OCI-LY3 (cell line): ENCODE data around the gene FAAH2.
"Not testable (repeated sequence)": the region's sequence is repeated elsewhere in the genome, so short reads cannot be mapped to it uniquely, and the experiment has no call there.

ENCODE experiments used
- H2AFZ ChIP-seq: fragments of 200-600, 300-600 bp; shearing (Covaris generic); 2 replicates; pipeline ENCODE4 v1.6.0; 2014; ENCODE audit warnings: antibody characterized with exemption, low read depth, low read length
- H3K27ac ChIP-seq: fragments of 200-600, 300-600 bp; sonication (generic); 2 replicates; pipeline ENCODE4 v1.5.1; 2014; ENCODE audit warnings: mild to moderate bottlenecking, low read length, moderate library complexity, mixed read lengths
- H3K27me3 ChIP-seq: fragments of 200-600, 300-600 bp; sonication (generic); 2 replicates; pipeline ENCODE4 v1.6.1; 2014; ENCODE audit warnings: low read depth, low read length, mixed read lengths
- H3K36me3 ChIP-seq: fragments of 200-600, 300-600 bp; sonication (generic); replicated peaks from 2 replicates; pipeline ENCODE3; 2014; ENCODE audit warnings: low read depth, low read length, mixed read lengths
- H3K4me1 ChIP-seq: fragments of 300-600, 200-600 bp; sonication (generic); 2 replicates; pipeline ENCODE4 v1.6.1; 2014; ENCODE audit warnings: low read length, mixed read lengths
- H3K4me2 ChIP-seq: fragments of 200-600, 300-600 bp; sonication (generic); 2 replicates; pipeline ENCODE4 v1.6.1; 2014; ENCODE audit warnings: low read length, mixed read lengths
- H3K4me3 ChIP-seq: fragments of 300-600, 200-600 bp; sonication (generic); 2 replicates; pipeline ENCODE4 v1.5.1; 2014; ENCODE audit warnings: antibody characterized with exemption, mild to moderate bottlenecking, low read length, moderate library complexity
- H3K79me2 ChIP-seq: fragments of 300-600, 200-600 bp; shearing (Covaris generic); 2 replicates; pipeline ENCODE4 v1.6.1; 2014; ENCODE audit warnings: mild to moderate bottlenecking, low read length, mixed read lengths
- H3K9ac ChIP-seq: fragments of 300-600, 200-600 bp; shearing (Covaris generic); 2 replicates; pipeline ENCODE4 v1.6.0; 2014; ENCODE audit warnings: mild to moderate bottlenecking, low read length, moderate library complexity
- H3K9me3 ChIP-seq: fragments of 200-600, 300-600 bp; shearing (Covaris generic); 2 replicates; pipeline ENCODE4 v1.6.1; 2014; ENCODE audit warnings: low read length, mixed read lengths; ENCODE audit not compliant: insufficient read depth
- H4K20me1 ChIP-seq: fragments of 200-600, 300-600 bp; sonication (generic); 2 replicates; pipeline ENCODE4 v1.6.1; 2016; ENCODE audit warnings: low read length, mixed read lengths; ENCODE audit not compliant: insufficient read depth
- EZH2phosphoT487 ChIP-seq: fragments of 200-600 bp; shearing (Covaris generic); IDR thresholded peaks from 2 replicates; pipeline ENCODE4 v1.6.1; 2018; ENCODE audit warnings: antibody characterized with exemption, mixed run types, low read depth
- TF ChIP-seq, protein P1 (sequence below): fragments of 200-600, 300-600 bp; sonication (generic); IDR thresholded peaks from 2 replicates; pipeline ENCODE4 v1.5.1; 2014; ENCODE audit warnings: antibody characterized with exemption, low read length, low read depth

FAAH2 gene

DNA sequence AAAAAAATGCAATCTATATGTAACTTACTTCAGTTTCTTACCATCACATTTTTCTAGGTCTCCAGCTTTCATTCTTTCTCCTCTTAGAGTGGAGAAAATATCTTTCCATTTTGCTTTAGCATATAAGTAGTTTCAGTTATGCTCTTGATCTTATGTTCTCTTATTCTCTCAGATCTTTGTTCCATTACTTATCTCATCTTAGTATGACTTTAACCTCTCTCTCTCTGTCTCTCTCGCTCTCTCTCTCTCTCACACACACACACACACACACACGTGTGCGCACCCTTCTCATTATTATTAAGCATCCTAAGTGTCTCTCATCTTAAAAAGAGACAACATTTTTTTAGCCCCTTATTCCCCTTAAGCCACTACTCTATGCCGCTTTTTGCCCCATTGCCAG lies 92.8 kb downstream of the FAAH2 start:
- Histone ChIP-seq H3K9ac (no peak overlapping the region), H4K20me1 (no peaks in the 10 kb centered on the region), H3K4me2 (peak overlapping the region; percentile 29; the same call in 1 of the 2 replicates), H3K79me2 (no peaks in the 10 kb centered on the region), H3K36me3 (no peaks in the 10 kb centered on the region), H3K4me1 (peaks cover 20% of the 10 kb centered on the region), H3K27ac (no peak overlapping the region), H3K27me3 (no peaks in the 10 kb centered on the region), H3K9me3 (no peaks in the 10 kb centered on the region), H2AFZ (no peak overlapping the region), H3K4me3 (no peak overlapping the region)
- TF ChIP-seq, protein P1, sequence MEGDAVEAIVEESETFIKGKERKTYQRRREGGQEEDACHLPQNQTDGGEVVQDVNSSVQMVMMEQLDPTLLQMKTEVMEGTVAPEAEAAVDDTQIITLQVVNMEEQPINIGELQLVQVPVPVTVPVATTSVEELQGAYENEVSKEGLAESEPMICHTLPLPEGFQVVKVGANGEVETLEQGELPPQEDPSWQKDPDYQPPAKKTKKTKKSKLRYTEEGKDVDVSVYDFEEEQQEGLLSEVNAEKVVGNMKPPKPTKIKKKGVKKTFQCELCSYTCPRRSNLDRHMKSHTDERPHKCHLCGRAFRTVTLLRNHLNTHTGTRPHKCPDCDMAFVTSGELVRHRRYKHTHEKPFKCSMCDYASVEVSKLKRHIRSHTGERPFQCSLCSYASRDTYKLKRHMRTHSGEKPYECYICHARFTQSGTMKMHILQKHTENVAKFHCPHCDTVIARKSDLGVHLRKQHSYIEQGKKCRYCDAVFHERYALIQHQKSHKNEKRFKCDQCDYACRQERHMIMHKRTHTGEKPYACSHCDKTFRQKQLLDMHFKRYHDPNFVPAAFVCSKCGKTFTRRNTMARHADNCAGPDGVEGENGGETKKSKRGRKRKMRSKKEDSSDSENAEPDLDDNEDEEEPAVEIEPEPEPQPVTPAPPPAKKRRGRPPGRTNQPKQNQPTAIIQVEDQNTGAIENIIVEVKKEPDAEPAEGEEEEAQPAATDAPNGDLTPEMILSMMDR: no peak
- no peak for TF ChIP-seq EZH2phosphoT487

DNA sequence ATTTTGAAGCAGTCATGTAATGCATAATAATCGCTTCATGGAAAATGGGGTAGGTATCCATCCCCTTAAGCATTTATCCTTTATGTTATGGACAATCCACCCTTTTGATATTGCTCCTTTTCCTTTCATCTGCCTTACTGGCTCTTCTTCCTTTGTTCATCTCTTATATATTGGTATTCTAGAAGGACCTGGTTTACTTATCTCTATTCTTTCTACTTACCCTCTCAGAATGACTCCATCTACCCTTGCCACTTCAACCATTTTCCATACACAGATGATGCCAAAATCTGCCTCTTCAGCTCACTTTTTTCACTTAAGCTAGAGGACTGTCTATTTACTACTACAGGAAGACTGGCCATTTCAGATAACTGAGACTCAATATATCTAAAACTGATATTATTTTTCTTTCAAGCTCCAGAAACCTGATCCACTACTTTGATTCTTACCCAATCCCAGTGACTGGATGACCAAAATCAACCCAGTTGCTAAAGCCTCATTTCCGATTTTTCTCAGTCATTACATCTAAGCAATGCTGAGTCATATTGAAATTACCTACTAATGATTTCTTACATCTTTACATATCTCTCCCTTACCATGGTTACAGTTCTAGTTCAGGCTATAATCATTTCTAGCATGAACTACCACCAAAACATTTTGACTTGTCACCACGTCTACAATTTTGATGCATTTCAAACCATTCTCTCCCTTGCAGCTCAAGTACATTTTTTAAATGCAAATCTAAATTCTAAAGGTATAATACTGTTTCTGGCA lies 93.7 kb downstream of the FAAH2 start:
- Histone ChIP-seq H3K36me3 (no peaks in the 10 kb centered on the region), H3K4me2 (peak overlapping the region; percentile 43), H2AFZ (no peak overlapping the region), H3K9me3 (no peaks in the 10 kb centered on the region), H3K4me3 (no peak overlapping the region), H3K27me3 (no peaks in the 10 kb centered on the region), H3K4me1 (peaks cover 20% of the 10 kb centered on the region), H4K20me1 (no peaks in the 10 kb centered on the region), H3K9ac (no peak overlapping the region), H3K79me2 (no peaks in the 10 kb centered on the region), H3K27ac (peak overlapping the region; percentile 35)
- TF ChIP-seq, protein P1: no peak

DNA sequence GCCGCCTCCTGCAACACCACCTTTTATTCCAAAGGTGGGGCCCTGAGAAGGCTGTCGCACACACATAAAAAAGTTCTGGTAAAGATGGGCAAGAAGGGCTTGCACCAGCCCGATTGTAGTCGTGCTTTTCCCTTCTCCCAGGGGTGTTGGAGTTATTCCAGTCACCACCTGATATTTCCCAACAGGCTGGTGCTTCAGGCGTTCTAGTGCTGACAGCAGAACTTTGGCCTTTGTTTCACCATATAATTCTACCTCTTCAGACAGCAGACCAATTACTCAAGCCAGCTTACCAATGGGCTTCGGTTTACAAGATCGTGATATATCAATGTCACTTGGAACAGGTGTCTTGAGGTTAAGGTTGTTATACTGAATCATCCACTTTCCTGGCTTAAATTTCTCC lies 107.7 kb downstream of the FAAH2 start:
- not testable (repeated sequence) for H3K4me1 ChIP-seq, H3K9me3 ChIP-seq, H2AFZ ChIP-seq, H3K79me2 ChIP-seq, H3K4me2 ChIP-seq, H3K36me3 ChIP-seq, H3K4me3 ChIP-seq, H3K27me3 ChIP-seq, H3K9ac ChIP-seq, H3K27ac ChIP-seq, H4K20me1 ChIP-seq

DNA sequence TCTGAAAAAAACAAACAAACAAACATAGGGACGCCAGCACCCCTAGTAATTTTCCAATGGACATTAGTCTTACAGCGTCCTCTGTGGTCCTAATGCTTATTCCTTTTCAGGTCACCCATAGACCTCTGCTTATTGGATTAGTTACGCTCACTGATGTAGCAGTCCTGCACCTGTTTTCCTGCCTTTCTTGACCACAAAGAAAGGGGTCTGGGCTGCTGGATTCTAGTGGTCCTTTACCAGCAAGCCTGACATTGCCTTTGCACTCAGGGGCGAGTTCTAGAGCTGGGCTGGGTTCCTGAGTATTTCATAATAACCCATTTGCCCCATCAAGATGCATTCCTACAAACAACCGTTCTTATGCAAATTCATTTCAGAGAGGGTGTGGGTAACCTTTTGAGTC lies 116.7 kb downstream of the FAAH2 start:
- H3K4me3 ChIP-seq, H3K27ac ChIP-seq, H3K4me1 ChIP-seq, H3K36me3 ChIP-seq, H2AFZ ChIP-seq, H3K27me3 ChIP-seq, H3K9me3 ChIP-seq, H3K79me2 ChIP-seq, H4K20me1 ChIP-seq, H3K9ac ChIP-seq, H3K4me2 ChIP-seq: not testable (repeated sequence)

DNA sequence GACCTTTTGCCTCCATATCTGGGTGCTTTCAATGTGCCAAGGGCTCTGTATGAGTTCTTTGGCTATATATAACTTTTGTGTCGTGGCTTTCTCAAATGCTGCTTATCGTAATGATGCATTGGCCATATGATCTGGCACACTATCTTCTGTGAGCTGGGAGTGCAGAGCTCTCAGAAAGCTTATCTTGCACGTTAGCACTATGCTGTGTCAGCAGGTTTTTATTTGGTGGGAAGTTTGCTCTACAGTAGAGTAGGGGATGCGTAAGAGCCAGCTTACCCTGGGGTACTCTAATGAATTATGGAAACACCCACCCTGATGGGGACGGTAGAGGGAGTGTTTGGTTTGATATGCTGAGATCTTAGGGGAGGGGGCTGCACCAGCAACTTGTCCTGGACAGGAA lies 119.6 kb downstream of the FAAH2 start:
- Histone ChIP-seq H2AFZ (no peak overlapping the region), H3K27ac (no peak overlapping the region), H3K4me2 (no peak overlapping the region), H3K36me3 (no peaks in the 10 kb centered on the region), H3K9ac (no peak overlapping the region), H3K27me3 (no peaks in the 10 kb centered on the region), H3K4me1 (no peaks in the 10 kb centered on the region), H3K4me3 (no peak overlapping the region), H3K79me2 (no peaks in the 10 kb centered on the region), H3K9me3 (no peaks in the 10 kb centered on the region), H4K20me1 (no peaks in the 10 kb centered on the region)
- TF ChIP-seq, protein P1: no peak
- no peak for TF ChIP-seq EZH2phosphoT487
